SIG-M5 treated with dmso at 0.1 percent for 504 hours (cell line): ENCODE data around the gene TRAF7.
"Not testable (repeated sequence)": the region's sequence is repeated elsewhere in the genome, so short reads cannot be mapped to it uniquely, and the experiment has no call there.

ENCODE experiments used
- DNase-seq: peaks from one replicate; lab custom pipeline; 2025; ENCODE audit not compliant: unreplicated experiment; lab: John Stamatoyannopoulos, UW

Gene TRAF7

DNA sequence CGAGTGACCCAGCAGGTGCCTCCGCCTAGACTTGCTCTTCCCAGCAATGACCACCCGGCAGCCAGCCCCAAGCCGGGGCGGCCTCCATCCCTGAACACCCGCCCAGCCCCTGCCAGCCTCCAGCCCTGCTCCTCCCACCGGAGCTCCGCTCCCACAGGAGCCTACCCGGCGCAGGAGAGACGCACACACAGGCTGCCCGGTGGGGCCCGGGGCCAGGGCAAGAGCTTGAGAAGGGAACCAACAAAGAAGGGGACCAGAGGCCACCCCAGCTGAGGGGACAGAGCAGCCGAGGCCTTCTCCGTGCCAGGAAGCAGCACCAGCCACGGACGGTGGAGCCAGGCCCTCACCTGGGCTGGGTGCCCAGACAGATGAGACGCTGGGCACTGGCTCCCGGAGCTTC is 33.7 kb upstream of the TRAF7 start:
- DNase-seq = no peak

DNA sequence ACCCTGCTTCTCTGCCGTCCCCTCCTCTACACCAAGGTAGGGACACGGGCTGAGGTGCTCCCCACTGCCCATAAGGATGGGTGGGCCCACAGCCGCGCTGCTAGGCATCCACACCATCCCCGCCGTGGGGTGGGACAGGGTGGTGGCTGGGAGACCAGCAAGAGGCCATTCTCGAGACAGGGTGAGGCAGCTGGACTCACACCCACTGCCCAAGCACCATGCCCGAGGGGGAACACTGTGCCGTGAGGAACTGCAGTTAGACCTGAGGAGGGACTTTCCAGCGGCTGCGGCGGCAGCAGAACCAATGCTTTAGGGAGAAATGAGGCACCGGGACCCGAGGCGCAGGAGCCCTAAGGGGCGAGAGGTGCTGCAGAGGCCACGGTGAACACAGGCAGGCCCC is 33.2 kb upstream of the TRAF7 start:
- no peak for DNase-seq

DNA sequence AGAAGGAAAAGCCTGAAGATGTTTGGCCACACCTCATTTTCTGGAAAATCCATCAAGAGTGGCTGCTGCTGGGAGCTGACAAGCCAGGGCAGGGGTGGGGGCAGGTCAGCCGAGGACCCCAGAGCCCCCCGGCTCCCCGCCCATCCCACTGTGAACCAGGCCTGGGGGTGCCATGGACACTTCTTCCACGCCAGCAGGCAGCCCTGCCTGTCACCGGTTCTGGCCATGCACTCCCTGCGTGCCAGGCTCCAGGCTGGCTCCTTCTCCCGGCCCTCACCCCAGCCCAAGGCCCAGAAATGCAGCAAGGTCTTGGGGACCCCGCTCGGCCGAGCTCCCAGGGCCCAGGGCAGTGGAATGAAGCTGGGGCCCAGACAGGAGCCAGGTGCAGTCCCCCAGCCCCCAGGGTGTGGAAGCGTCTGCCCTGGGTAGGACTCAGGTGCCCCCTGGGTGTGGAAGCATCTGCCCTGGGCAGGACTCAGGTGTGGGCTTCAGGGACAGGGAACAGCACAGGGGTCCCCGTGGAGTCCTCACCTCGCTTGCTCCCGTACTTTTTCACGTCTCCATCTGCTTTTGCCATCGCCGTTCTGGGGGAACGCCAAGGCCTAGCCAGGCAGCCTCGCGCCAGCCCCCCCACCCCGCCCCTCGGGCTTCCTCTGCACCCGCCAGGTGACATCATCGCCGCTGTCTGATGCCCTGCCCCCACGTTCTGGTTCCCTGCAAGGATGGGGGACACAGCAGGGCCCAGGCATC is 32.5 kb upstream of the TRAF7 start:
- DNase-seq = not testable (repeated sequence)

DNA sequence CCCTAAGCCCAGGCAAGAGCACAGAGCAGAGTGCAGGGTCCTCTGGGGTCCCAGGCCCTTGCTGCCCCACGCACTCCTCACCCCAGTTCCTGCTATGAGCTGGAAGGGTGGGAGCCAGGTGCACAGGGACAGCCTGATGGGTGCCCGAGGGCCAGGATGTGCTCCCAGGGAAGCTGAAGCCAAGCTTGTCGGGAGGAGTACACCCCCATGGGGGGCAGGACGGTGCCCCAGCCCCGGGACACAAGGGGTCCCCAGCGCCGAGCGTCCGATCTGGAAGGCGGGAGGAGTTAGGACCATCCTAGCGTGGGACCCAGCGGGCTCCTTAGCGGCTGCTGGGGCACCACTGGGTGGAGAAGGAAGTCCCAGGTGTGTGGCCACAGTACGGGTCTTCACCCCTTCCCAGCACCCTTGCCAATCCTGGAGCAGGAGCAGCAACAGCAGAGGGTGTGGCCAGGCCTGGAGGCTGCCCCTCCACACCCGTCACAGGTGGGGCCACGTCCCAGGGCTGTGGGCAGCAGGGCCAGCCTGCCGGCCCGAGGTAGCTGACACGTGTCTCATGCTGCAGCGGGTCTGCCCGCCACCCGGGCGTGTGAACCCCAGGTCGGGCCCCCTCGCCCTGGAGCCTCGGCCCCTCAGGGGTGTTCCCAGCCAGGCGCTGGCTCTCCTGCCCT is 31.7 kb upstream of the TRAF7 start:
- DNase-seq = not testable (repeated sequence)

DNA sequence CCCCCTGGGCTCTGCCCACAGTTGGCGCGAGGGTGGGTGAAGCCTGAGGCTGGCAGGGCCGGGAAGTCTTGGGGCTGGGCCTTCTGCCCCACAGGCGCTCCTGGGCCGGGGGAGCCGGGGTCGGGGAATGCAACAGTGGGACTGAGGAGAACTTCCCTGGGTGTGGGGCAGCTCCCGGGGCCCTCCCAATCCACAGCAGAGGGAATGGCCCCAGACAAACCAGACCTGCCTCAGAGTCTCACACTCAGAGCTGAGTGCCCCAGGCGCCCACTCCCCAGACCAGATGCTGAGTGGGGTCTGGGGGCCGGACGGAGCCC is 31.2 kb upstream of the TRAF7 start:
- not testable (repeated sequence) for DNase-seq

DNA sequence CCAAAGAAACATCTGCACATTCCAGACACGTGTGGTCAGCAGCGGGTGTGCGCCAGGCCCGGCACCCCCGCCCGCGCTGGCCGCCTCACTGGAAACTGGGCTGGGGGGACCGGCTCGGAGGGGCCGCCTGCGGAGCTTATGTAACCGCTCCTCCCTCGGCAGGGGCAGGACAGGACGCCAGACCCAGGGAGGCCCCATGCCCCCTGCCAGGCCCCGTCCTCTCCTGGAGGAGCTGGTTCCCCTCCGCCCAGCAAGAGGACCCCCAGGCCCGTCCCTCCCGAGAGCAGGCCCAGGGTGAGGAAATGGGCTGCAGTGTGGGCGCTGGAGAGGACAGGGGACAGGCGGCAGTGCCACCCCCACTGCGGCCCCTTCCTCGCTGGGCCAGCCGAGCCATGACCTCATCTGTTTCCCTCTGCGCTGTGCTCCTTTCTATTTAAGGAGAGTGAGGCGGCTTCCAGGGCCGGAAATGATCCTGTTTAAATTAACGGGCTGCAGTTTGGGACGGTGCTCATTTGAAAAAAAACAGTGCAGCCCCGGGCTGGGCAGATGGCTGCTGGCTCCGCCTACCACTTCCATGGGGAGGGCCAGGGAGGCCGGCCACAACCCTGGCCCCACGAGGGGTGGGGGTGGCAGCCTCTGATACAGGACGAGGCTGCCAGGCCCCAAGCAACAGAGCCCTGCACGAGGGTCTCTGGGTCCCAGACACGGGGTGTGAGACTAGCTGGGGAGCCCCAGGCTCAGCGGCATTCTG is 30.7 kb upstream of the TRAF7 start:
- DNase-seq = not testable (repeated sequence)

DNA sequence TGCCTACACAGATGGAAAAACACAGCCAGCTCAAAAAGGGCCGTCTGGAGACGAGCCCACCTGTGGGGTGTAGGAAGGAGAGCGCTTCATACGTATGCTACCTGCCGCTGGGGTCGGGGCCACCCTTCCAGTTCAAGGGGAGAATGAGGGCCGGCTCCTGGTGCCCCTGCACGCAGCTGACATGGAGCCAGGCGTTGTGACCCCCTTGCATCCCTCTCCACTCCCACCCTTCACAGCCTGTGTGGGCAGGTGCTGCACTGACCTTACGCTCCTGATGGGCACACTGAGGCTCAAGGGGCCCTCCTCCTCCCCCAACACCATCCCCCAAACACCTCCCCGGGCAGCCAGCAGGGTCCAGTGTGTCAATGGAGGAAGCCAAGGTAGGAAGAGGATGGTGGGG is 30.0 kb upstream of the TRAF7 start:
- not testable (repeated sequence) for DNase-seq

DNA sequence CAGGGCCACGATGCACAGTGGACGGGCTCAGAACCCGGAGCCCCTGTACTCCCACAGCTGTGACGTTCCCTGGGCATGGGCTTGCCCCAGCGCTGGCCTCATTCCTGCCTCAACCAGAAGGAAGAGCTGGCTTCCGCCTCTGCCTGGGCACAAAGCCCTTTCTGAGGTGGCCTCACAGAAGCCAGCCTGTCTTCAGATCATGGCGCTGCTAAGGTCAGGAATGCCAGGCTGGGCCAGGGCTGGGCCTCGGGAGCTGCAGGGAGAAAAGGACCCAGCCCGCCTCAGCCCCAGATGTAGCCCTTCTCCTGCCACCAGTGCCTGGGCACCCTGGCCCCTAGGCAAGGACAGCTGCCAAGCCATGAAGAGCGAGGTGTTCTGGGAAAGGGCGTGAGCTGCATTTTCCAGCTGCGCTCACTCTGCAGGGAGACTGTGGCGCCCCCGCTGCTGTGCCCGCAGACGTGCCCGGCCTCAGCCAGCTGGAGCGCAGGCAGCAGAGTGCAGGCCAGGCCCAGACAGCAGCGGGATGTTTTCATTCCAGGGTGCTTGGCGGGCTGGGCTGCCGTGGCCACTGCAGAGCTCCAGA is 29.3 kb upstream of the TRAF7 start:
- DNase-seq = not testable (repeated sequence)

DNA sequence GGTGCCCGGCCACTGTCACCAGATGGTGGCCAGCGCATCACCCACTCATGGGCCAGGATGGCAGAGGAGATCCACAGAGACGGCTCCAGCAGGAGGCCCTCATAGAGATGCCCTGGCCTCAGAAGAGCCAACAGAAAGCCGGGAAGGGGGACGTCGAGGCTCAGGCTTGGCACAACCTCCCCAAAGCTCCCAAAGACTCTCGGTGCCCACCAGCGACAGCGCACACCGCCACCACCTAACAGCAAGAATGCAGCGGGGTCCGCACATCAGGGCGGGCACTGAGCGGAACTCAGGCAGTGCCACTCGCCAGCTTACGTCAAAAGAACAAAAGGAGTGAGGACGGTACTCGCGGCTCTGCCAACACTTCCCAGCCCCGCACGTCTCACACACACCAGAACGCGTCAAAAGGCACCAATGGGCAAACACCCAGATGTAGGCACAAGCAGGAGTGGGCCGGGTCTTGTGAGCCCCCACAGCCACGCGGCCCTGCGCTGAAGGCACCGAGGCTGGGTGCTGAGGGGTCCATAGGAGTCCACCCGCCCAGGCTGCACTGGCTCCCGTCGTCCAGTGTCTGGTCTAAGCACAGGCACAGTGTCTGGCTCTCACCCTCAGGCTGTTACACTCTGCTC is 28.5 kb upstream of the TRAF7 start:
- not testable (repeated sequence) for DNase-seq

DNA sequence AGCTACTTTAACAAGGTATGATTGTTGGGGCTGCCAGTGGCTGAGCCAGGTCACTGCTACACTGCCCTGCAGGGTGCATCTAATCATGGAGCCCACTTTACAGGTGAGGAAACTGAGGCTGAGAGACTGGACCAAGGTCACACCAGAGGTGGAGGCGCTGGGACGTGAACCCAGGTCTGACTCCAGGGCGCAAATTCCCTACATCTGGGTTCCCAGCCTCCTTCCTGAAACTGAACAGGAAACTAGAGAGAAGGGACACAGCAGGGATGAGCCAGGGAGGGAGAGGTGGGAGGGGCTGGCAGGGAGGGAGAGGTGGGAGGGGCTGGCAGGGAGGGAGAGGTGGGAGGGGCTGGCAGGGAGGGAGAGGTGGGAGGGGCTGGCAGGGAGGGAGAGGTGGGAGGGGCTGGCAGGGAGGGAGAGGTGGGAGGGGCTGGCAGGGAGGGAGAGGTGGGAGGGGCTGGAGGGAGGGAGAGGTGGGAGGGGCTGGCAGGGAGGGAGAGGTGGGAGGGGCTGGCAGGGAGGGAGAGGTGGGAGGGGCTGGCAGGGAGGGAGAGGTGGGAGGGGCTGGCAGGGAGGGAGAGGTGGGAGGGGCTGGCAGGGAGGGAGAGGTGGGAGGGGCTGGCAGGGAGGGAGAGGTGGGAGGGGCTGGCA is 27.8 kb upstream of the TRAF7 start:
- not testable (repeated sequence) for DNase-seq

DNA sequence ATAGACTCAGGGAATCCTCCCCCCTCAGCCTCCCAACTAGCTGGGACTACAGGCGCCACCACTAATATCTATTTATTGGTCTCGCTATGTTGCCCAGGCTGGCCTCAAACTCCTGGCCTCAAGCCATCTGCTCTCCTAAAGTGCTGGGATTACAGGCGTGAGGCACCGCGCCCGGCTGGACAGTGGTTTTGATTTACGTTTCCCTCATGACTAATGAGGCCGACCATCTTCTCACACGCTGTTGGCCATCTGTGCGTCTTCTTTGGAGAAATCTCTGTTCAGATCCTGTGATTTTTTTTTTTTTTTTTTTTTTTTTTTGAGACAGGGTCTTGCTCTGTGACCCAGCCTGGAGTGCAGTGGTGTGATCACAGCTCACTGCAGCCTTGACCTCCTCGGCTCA is 26.3 kb upstream of the TRAF7 start:
- DNase-seq = not testable (repeated sequence)

DNA sequence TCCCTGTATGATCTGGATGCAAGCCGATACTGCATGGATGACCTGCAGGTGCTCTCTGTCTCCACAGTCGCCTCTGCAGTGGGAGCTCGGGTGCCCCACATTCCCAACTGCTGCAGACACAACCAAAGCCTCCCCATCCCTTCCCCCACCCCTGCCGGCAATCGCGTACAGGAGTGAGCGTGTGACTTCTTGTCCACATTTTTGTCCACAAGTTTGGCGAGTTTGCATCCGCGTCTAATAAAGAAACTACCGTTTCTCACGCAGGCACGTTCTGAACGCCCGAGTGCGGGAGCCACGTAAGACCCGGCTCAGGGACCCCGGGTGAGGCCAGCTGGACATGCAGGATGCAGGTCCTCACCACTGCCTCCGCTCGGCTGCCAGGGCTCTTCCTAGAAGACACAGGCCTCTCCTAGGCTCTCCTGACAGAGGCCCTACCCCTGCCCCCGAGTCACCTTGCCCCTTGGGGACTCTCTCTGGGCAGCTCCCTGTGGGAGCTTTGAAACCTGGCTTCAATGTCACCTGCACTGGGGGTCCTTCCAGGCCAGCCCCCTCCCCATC is 25.6 kb upstream of the TRAF7 start:
- DNase-seq = not testable (repeated sequence)

DNA sequence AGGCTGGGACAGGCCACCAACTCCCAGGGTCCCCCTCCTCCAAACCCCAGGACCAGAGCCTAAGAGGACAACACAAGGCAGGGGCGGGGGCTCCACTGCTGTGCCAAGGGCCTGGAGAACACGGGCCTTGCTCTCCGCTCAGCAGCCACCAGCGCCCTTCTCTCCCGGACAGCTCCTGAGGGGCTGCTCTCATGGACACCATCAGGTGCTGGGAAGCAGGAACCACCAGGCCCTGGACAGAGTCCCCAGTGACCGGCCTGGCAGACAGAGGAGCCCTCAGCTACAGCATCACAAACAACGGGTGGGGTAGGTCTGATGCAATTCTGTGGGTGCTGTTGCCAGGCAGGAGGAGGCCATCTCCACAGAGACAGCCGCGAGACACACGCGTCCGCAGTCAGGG is 21.8 kb upstream of the TRAF7 start:
- DNase-seq = not testable (repeated sequence)

DNA sequence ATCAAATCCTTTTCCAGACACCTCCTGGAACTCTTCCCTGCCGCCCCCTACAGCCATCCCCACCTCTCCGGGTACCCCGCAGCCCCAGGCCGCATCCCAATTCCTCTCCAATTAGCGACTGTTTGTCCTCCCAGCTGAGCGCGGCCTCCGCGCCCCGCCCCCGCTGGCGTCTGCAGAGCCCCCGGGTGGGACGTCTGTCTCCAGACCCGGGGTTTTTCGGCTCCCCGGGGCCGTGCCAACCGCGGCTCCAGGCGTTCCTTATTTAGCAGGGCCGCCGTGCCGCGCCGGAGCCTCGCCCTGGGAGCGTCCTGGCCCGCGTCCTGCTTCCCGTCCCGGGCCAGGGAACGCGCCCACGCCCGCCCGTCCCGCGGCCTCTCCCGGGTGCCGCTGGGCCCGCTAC is 20.5 kb upstream of the TRAF7 start:
- DNase-seq = not testable (repeated sequence)

DNA sequence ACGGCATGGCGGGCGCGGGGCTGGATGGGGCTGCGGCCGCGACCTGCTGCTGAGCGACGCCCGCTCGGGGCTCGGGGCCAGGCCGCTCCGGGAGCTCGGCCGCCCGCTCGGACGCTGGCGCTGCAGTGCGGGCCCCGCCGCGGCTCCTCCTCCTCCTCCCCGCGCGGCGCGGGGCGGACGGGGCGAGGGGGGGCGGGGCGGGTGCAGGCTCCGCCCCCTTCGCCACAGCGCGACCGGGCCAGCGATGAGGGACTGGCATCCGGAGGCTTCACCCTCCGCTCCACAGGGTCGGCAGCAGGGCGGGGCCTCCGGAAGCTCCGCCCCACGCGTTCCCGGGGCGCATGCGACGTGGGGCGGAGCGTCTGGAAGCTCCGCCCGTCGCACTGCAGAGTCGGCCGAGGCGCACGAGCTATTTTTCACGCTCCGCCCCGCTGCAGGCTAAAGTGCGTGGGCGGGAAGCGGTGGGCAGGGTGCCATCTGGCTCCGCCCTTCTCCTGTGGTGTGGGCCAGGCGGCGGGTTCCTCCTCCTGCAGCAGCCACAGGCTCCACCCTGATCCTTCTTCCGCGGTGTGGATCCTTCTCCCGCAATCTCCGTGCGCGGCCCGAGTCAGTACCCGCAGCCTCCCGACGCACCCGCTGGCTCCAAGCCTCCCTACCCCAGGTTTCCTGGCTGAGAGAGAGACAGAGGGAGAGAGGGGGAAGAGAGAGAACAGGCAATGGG is 19.7 kb upstream of the TRAF7 start, which contains the start of gene PKD1:
PKD1 (minus strand) TSS at position 129 of the 721 bp plus-strand sequence. CDS start 209 bp downstream, outside the sequence.
- peak; percentile 78 for DNase-seq

DNA sequence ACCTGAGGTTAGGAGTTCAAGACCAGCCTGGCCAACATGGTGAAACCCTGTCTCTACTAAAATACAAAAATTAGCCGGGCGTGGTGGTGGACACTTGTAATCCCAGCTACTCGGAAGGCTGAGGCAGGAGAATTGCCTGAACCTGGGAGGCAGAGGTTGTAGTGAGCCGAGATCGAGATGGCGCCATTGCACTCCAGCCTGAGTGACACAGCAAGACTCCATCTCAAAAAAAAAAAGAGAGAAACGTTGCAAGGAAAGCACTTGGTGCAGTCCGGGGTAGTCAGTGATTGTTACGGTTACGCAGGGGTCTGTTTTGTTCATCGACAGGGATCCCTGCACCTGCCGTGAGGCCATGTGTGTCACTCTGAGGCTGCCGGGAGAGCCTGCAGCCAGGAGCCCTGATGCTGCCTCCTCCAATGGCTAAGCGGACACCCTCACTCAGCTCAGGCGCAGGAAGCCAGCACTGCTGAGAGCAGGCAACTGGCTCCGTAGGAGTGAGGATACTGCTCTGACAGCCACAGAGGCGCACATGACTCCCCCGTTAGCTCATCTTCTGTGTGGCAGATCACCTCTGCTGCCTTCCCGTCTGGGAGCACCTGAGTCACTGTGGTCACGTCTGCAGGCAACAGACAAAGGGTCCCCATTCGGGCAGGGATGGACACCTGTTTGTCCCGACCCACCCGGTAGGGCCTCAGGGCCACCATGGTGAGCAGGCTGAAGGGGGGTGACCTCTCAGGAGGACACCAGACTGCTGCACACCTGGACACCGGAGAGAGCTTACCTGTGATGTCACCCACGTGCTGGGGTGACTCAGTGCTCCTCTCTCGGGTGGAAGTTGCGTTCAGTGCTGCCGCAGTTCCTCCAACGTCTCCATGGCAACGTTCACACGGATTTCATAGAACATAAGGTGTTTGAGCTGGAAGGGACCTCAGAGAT is 12.4 kb upstream of the TRAF7 start:
- DNase-seq = peak; percentile 16

DNA sequence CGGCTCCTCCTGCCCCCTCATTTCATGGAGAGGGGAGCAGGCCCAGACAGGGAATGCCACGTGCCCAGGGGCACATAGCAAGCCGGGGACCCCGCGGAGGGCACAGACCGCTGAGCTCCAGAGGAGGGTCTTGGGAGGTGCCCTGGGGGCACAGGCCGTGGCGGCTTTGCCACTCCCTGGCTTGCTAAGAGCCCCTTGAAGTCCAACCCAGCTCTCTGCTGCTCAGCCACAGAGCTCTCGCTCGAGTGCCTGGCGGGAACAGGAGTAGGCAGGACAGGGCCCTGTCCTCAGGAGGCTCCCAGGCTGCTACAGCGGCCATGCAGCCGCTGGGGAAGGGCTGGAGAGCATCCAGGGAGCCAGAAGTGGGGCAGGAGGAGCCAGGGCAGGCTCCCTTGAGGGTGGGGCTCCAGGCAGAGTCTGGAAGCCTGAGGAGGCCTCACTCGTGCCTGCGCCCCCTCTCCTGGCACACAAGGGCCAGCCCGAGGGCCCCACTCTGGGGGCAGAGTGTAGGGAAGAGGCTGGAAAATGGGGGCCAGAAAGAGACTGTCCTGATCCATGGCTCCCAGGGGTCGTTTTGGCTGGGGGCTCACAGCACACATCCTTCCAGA is 11.6 kb upstream of the TRAF7 start:
- no peak for DNase-seq

DNA sequence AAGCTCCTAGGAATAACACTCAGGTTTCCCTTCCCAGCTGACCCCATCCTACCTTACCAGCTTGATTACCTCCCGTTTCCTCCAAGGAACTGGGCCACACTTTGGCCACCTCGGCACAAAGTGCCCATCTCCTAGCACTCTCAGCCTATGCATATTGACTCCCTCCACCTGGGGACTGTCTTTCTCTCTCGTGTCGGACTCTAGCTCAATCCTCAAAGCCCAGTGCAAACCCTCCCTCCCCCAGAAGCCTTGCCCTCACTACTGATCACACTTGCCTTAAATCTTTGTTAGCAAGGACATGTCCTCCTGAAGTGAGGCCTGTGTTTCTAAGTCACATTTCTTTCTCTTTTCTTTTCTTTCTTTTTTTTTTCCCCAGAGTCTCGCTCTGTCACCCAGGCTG is 9.7 kb upstream of the TRAF7 start:
- DNase-seq = no peak
